Smooth muscle cell (in vitro differentiated cells): ENCODE measurements around the gene ITGAD. TPM values are rescaled to one million over a fixed set of nuclear protein-coding genes. Genes with fewer than 3 reads are reported as not detected.

Source experiments
- DNase-seq: peaks from one replicate; lab custom pipeline; 2025; ENCODE audit not compliant: unreplicated experiment; lab: John Stamatoyannopoulos, UW
- H2AFZ ChIP-seq: fragments of 200-600 bp; sonication (generic); 2 replicates; pipeline ENCODE4 v1.6.0; 2016; ENCODE audit warnings: antibody characterized with exemption, low read depth, mild to moderate bottlenecking
- H3F3A ChIP-seq: fragments of 200-600 bp; sonication (generic); 2 replicates; pipeline ENCODE4 v1.6.0; 2017; ENCODE audit warnings: antibody characterized with exemption, low read depth
- H3K27ac ChIP-seq: fragments of 200-600 bp; sonication (generic); 2 replicates; pipeline ENCODE4 v1.5.1; 2016; ENCODE audit warnings: low read depth, mild to moderate bottlenecking
- H3K27me3 ChIP-seq: fragments of 200-600 bp; sonication (generic); 2 replicates; pipeline ENCODE4 v1.6.1; 2016; ENCODE audit warnings: low read depth, mild to moderate bottlenecking
- H3K36me3 ChIP-seq: fragments of 200-600 bp; sonication (generic); 2 replicates; pipeline ENCODE4 v1.5.1; 2016; ENCODE audit warnings: low read depth
- H3K4me1 ChIP-seq: fragments of 200-600 bp; sonication (generic); 2 replicates; pipeline ENCODE4 v1.5.1; 2016; ENCODE audit warnings: low read depth
- H3K4me2 ChIP-seq: fragments of 200-600 bp; sonication (generic); 2 replicates; pipeline ENCODE4 v1.6.0; 2016; ENCODE audit warnings: mild to moderate bottlenecking
- H3K4me3 ChIP-seq: fragments of 200-600 bp; sonication (generic); 2 replicates; pipeline ENCODE4 v1.5.1; 2016; ENCODE audit warnings: mild to moderate bottlenecking
- H3K79me2 ChIP-seq: fragments of 200-600 bp; sonication (generic); 2 replicates; pipeline ENCODE4 v1.6.0; 2016; ENCODE audit warnings: low read depth, mild to moderate bottlenecking
- H3K9ac ChIP-seq: fragments of 200-600 bp; sonication (generic); 2 replicates; pipeline ENCODE4 v1.6.0; 2016; ENCODE audit warnings: low read depth
- H3K9me3 ChIP-seq: fragments of 200-600 bp; sonication (generic); replicated peaks from 2 replicates; pipeline ENCODE4 v1.5.1; 2016; ENCODE audit warnings: low read depth
- H4K20me1 ChIP-seq: fragments of 200-600 bp; sonication (generic); 2 replicates; pipeline ENCODE4 v1.6.0; 2016; ENCODE audit warnings: low read depth
- CTCF ChIP-seq: fragments of 200-600 bp; sonication (generic); IDR thresholded peaks from 2 replicates; pipeline ENCODE4 v1.5.1; 2017; ENCODE audit warnings: borderline replicate concordance, mild to moderate bottlenecking, antibody characterized with exemption; ENCODE audit not compliant: insufficient read depth, poor library complexity, severe bottlenecking
- WGBS: methylation state at CpG from one replicate; pipeline ENCODE4 v1.1.7; 2016; ENCODE audit warnings: low lambda C conversion rate; 5-methylcytosine and 5-hydroxymethylcytosine counted together
- polyA plus RNA-seq: library from polyadenylated mRNA; unstranded; fragments of >200 nt; fragmentation: Nextera tagmentation; extraction: Ambion mirVana; gene quantifications from 2 replicates; pipeline ENCODE4 v1.2.1, GENCODE V29; 2016
- total RNA-seq: library from RNA; depleted of rRNA; stranded (reverse); fragments of >200 nt; gene quantifications from 2 replicates; pipeline ENCODE4 v1.2.3, GENCODE V29; 2014

Gene ITGAD
- total and polyA plus RNA-seq, 2 experiments from 2014 or later, result not detected

- Histone ChIP-seq H3K27me3 (no peaks in the 10 kb centered on the region), H3K27ac (no peak overlapping the region), H3K4me1 (peaks cover 32% of the 10 kb centered on the region), H3K79me2 (peaks cover 6% of the 10 kb centered on the region), H3K9me3 (no peaks in the 10 kb centered on the region), H2AFZ (no peak overlapping the region), H3K9ac (no peak overlapping the region), H3K36me3 (no peaks in the 10 kb centered on the region), H3K4me3 (no peak overlapping the region), H3K4me2 (no peak overlapping the region), H4K20me1 (peaks cover 12% of the 10 kb centered on the region), H3F3A (peaks cover 15% of the 10 kb centered on the region)
- WGBS, result 89% methylated on average over 5 of the region's 5 CpGs
- no peak for TF ChIP-seq CTCF
- DNase-seq, result no peak
Measured at GRCh38 chr16:31451201-31451600, 58.1 kb downstream of the ITGAD start.

- peaks cover 11% of the 10 kb centered on the region for H3K79me2 ChIP-seq
- H3K9ac ChIP-seq, result no peak overlapping the region
- H3K27me3 ChIP-seq, result no peaks in the 10 kb centered on the region
- H3K4me1 ChIP-seq, result peaks cover 32% of the 10 kb centered on the region
- peak overlapping the region; percentile 75 for H3K4me2 ChIP-seq
- H4K20me1 ChIP-seq, result peaks cover 17% of the 10 kb centered on the region
- no peaks in the 10 kb centered on the region for H3K36me3 ChIP-seq
- no peak overlapping the region for H2AFZ ChIP-seq
- DNase-seq, result no peak
- WGBS, result 43% methylated on average over 11 of the region's 11 CpGs
- H3K27ac ChIP-seq, result peak overlapping the region; percentile 90
- no peak overlapping the region for H3K4me3 ChIP-seq
- peaks cover 15% of the 10 kb centered on the region for H3F3A ChIP-seq
- TF ChIP-seq CTCF, result peak; percentile 46
- H3K9me3 ChIP-seq, result no peaks in the 10 kb centered on the region
Measured at GRCh38 chr16:31451681-31452351, 58.7 kb downstream of the ITGAD start.

GRCh38 chr16:31452631-31453106, 59.5 kb downstream of the ITGAD start:
- WGBS, result 57% methylated on average over 3 of the region's 3 CpGs

More at GRCh38 chr16:31452631-31453106, 59.5 kb downstream of the ITGAD start:
- Histone ChIP-seq H2AFZ (no peak overlapping the region), H3K36me3 (no peaks in the 10 kb centered on the region), H3K9me3 (no peaks in the 10 kb centered on the region), H3F3A (peaks cover 17% of the 10 kb centered on the region), H3K9ac (no peak overlapping the region), H3K4me3 (no peak overlapping the region), H3K27me3 (no peaks in the 10 kb centered on the region), H3K79me2 (peaks cover 19% of the 10 kb centered on the region), H3K4me2 (peak overlapping the region; percentile 75), H3K4me1 (peaks cover 32% of the 10 kb centered on the region), H4K20me1 (peaks cover 26% of the 10 kb centered on the region), H3K27ac (peak overlapping the region; percentile 90)
- DNase-seq, result no peak
- no peak for TF ChIP-seq CTCF
